DND-41 (cell line): ENCODE measurements around the gene MSI2.

ENCODE experiments used
- EZH2 ChIP-seq: IDR thresholded peaks from 3 replicates; pipeline ENCODE4 v1.6.1; 2012; ENCODE audit warnings: borderline replicate concordance, low read depth, mild to moderate bottlenecking, moderate library complexity, low read length, inconsistent platforms; ENCODE audit not compliant: severe bottlenecking
- TF ChIP-seq, protein P1 (sequence below): IDR thresholded peaks from 2 replicates; pipeline ENCODE4 v1.5.1; 2012; ENCODE audit warnings: borderline replicate concordance, low read length, moderate library complexity, mild to moderate bottlenecking; ENCODE audit not compliant: poor library complexity, severe bottlenecking; ENCODE audit errors: extremely low read depth

DNA sequence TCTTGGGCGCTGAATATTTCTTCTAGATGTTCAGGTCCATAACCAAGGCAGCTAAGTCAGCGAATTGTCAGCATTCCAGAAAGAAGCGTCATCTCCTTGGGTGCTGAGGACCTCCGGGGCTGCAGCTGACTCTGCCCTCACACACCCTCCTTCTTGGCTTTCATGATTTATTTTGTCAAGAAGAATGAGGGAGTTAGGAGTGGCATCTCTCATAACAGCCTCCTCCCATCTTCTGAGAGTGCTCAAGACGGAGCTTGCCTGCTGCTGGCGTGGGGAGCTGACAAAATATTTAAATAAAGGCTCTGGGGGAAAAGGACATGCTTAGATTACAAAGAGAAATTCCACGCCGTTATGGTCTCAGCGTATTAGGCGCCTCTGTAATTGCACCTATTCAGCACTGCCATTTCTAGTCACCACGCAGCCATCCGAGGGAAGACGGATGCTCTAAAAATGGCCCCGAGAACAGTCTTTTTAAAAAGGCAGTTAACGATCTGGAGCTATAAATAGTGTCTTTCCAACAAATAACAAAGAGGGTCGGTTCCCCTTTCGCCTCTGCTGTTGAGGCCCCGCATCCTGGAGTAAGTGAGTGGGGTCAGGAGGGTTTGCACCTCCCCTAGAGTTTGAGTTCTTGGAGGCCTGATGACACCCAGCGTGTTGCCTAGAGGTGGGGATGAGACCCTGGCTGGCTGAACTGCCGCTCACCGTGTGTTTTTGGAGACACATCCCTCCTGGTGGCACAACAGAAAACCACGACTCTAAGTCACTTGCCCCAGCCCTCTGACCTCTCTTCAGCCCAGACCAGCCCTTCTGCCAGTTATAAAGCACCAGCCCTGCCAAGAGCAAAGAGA, 301.7 kb downstream of the MSI2 start:
- TF ChIP-seq, protein P1, sequence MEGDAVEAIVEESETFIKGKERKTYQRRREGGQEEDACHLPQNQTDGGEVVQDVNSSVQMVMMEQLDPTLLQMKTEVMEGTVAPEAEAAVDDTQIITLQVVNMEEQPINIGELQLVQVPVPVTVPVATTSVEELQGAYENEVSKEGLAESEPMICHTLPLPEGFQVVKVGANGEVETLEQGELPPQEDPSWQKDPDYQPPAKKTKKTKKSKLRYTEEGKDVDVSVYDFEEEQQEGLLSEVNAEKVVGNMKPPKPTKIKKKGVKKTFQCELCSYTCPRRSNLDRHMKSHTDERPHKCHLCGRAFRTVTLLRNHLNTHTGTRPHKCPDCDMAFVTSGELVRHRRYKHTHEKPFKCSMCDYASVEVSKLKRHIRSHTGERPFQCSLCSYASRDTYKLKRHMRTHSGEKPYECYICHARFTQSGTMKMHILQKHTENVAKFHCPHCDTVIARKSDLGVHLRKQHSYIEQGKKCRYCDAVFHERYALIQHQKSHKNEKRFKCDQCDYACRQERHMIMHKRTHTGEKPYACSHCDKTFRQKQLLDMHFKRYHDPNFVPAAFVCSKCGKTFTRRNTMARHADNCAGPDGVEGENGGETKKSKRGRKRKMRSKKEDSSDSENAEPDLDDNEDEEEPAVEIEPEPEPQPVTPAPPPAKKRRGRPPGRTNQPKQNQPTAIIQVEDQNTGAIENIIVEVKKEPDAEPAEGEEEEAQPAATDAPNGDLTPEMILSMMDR = no peak
- TF ChIP-seq EZH2 = no peak
